ENCODE data around the gene RASD2. TPM values are rescaled to one million over a fixed set of nuclear protein-coding genes. Genes with fewer than 3 reads are reported as not detected.

Gene RASD2
- total and polyA plus RNA-seq, 2 donors (not counting 1 experiment from before 2014, with no cell fraction given), result 0.07 TPM; not detected in 1

GRCh38 chr22:35539487-35539886 lies 1.1 kb upstream of the RASD2 start:
- Mint-ChIP-seq H3K4me1 (peaks cover 12% of the 10 kb centered on the region), H3K9me3 (ENCODE audit: insufficient read depth) (no peaks in the 10 kb centered on the region), H3K4me3 (peak overlapping the region; percentile 52), H3K27ac (no peak overlapping the region), H3K27me3 (peaks cover 40% of the 10 kb centered on the region)
- Histone ChIP-seq H3K9me3 (ENCODE audit: control extremely low read depth in 1 of 3, control insufficient read depth in 2 of 3, insufficient read depth in 1 of 3, low read length in 2 of 3) (peaks cover 0 to 11% (median 0%) of the 10 kb centered on the region in 3 donors), H4K20me1 (ENCODE audit: control insufficient read depth, insufficient read depth, low read length, poor library complexity, severe bottlenecking) (no peaks in the 10 kb centered on the region), H3K27me3 (replicated peaks in 1 of 4; ENCODE audit: control extremely low read depth in 1 of 4, control insufficient read depth in 3 of 4, insufficient read depth in 4 of 4, low read length in 3 of 4) (peaks cover 0 to 61% (median 30%) of the 10 kb centered on the region in 4 experiments), H3K9ac (ENCODE audit: low read length) (peak overlapping the region; percentile 66), H3K4me3 (ENCODE audit: control extremely low read depth in 1 of 5, extremely low read depth in 1 of 5, insufficient read depth in 1 of 5, low read depth in 2 of 5, low read length in 4 of 5) (peak overlapping the region in 4 of 5 experiments; percentile 6 to 57 (median 44)), H3K27ac (ENCODE audit: low read length in 2 of 2) (no peak overlapping the region), H3K36me3 (replicated peaks in 1 of 2; ENCODE audit: control extremely low read depth in 1 of 2, control insufficient read depth in 1 of 2, extremely low read depth in 1 of 2, insufficient read depth in 2 of 2, low read length in 1 of 2) (no peaks in the 10 kb centered on the region), H3K79me2 (ENCODE audit: control insufficient read depth, insufficient read depth, low read length) (no peaks in the 10 kb centered on the region), H2AFZ (ENCODE audit: insufficient read depth, low read depth, low read length, poor library complexity, severe bottlenecking) (peak overlapping the region; percentile 64), H3K4me2 (replicated peaks; ENCODE audit: low read depth, low read length, poor library complexity, severe bottlenecking) (peak overlapping the region; percentile 94), H3K4me1 (ENCODE audit: control insufficient read depth in 2 of 2, insufficient read depth in 2 of 2, low read length in 2 of 2) (peaks cover 24 to 26% of the 10 kb centered on the region in 2 donors)
- POLR2A ChIA-PET, result no interaction called here
- intact Hi-C loops (cut with micrococcal nuclease), result no loop called here
- DNase-seq, result no peak
- TF ChIP-seq EZH2 (IDR thresholded peaks at IDR 0.05; ENCODE audit: borderline replicate concordance, insufficient read depth, low read depth, low read length, poor library complexity, severe bottlenecking) (no peak), CTCF (IDR thresholded peaks at IDR 0.05) (no peak)
- CTCF ChIA-PET, result interaction anchor here (1.0 to 1.4 kb wide), 2 partner anchors 8 to 11 kb away, joined by 3 to 4 read pairs; no protein-coding TSS in a partner anchor
- WGBS (ENCODE audit: insufficient coverage), result 70% methylated on average over 1 of the region's 3 CpGs
- ATAC-seq (ENCODE audit: low read depth), result no peak

GRCh38 chr22:35539910-35540594 lies 579 bp upstream of the RASD2 start:
- ChIA-PET POLR2A (no interaction called here), CTCF (interaction anchor here (1.0 to 1.6 kb wide), 5 partner anchors 9 to 189 kb away, joined by 3 to 4 read pairs (median 3); no protein-coding TSS in a partner anchor)
- Histone ChIP-seq H3K4me2 (replicated peaks; ENCODE audit: low read depth, low read length, poor library complexity, severe bottlenecking) (peak overlapping the region; percentile 94), H2AFZ (ENCODE audit: insufficient read depth, low read depth, low read length, poor library complexity, severe bottlenecking) (peak overlapping the region; percentile 72), H3K27me3 (replicated peaks in 1 of 4; ENCODE audit: control extremely low read depth in 1 of 4, control insufficient read depth in 3 of 4, insufficient read depth in 4 of 4, low read length in 3 of 4) (peaks cover 0 to 61% (median 29%) of the 10 kb centered on the region in 4 experiments), H3K27ac (ENCODE audit: low read length in 2 of 2) (no peak overlapping the region), H3K9me3 (ENCODE audit: control extremely low read depth in 1 of 3, control insufficient read depth in 2 of 3, insufficient read depth in 1 of 3, low read length in 2 of 3) (peaks cover 0 to 11% (median 0%) of the 10 kb centered on the region in 3 donors), H3K9ac (ENCODE audit: low read length) (peak overlapping the region; percentile 68), H3K79me2 (ENCODE audit: control insufficient read depth, insufficient read depth, low read length) (no peaks in the 10 kb centered on the region), H3K4me1 (ENCODE audit: control insufficient read depth in 2 of 2, insufficient read depth in 2 of 2, low read length in 2 of 2) (peaks cover 24 to 26% of the 10 kb centered on the region in 2 donors), H4K20me1 (ENCODE audit: control insufficient read depth, insufficient read depth, low read length, poor library complexity, severe bottlenecking) (no peaks in the 10 kb centered on the region), H3K36me3 (replicated peaks in 1 of 2; ENCODE audit: control extremely low read depth in 1 of 2, control insufficient read depth in 1 of 2, extremely low read depth in 1 of 2, insufficient read depth in 2 of 2, low read length in 1 of 2) (no peaks in the 10 kb centered on the region), H3K4me3 (ENCODE audit: control extremely low read depth in 1 of 5, extremely low read depth in 1 of 5, insufficient read depth in 1 of 5, low read depth in 2 of 5, low read length in 4 of 5) (peak overlapping the region in 4 of 5 experiments; percentile 47 to 65 (median 55))
- Mint-ChIP-seq H3K27ac (no peak overlapping the region), H3K9me3 (ENCODE audit: insufficient read depth) (no peaks in the 10 kb centered on the region), H3K27me3 (peaks cover 46% of the 10 kb centered on the region), H3K4me1 (peaks cover 12% of the 10 kb centered on the region), H3K4me3 (peak overlapping the region; percentile 81)
- DNase-seq, result peak; percentile 78
- TF ChIP-seq EZH2 (IDR thresholded peaks at IDR 0.05; ENCODE audit: borderline replicate concordance, insufficient read depth, low read depth, low read length, poor library complexity, severe bottlenecking) (no peak), CTCF (IDR thresholded peaks at IDR 0.05) (no peak)
- peak; percentile 95 for ATAC-seq (ENCODE audit: low read depth)
- intact Hi-C loops (cut with micrococcal nuclease), result loop anchor here (1.0 to 2.0 kb wide), 2 partner anchors 129 to 190 kb away; no protein-coding TSS in a partner anchor
- 2% methylated on average over 87 of the region's 89 CpGs for WGBS (ENCODE audit: insufficient coverage)

Measured in B cell (primary cell).